Measurements from ENCODE around the gene HES6.
"Not testable (repeated sequence)": the region's sequence is repeated elsewhere in the genome, so short reads cannot be mapped to it uniquely, and the experiment has no call there.

HES6 gene

GRCh38 chr2:238274152-238274865, 34.5 kb upstream of the HES6 start:
- DNase-seq (ENCODE audit: extremely low spot score): no peak
- ChIA-PET POLR2A (interaction anchor here (0.8 kb wide), 1 partner anchor 40 kb away, joined by 3 read pairs; no protein-coding TSS in a partner anchor), CTCF (interaction anchor here (1.5 kb wide), 1 partner anchor 11 kb away, joined by 4 read pairs; no protein-coding TSS in a partner anchor)
- TF ChIP-seq ZNF384 (IDR thresholded peaks at IDR 0.05) (no peak), FOXK2 (IDR thresholded peaks at IDR 0.05) (no peak), FOXA1 (IDR thresholded peaks at IDR 0.05) (no peak), CTBP1 (IDR thresholded peaks at IDR 0.05; ENCODE audit: borderline replicate concordance) (no peak)

- DNase-seq (ENCODE audit: extremely low spot score); POLR2A ChIA-PET; CTCF ChIA-PET: not testable (repeated sequence)
Observed at GRCh38 chr2:238273433-238273832, 33.6 kb upstream of the HES6 start.

GRCh38 chr2:238272156-238272555, 32.3 kb upstream of the HES6 start:
- POLR2A ChIA-PET: no interaction called here
- CTCF ChIA-PET: no interaction called here
- DNase-seq (ENCODE audit: extremely low spot score): no peak
- TF ChIP-seq BHLHE40 (IDR thresholded peaks at IDR 0.05; ENCODE audit: borderline replicate concordance): no peak
- TF ChIP-seq FOXA1 (IDR thresholded peaks at IDR 0.05): no peak
- no peak for TF ChIP-seq HDGF (IDR thresholded peaks at IDR 0.05; ENCODE audit: borderline replicate concordance)
- TF ChIP-seq CTBP1 (IDR thresholded peaks at IDR 0.05; ENCODE audit: borderline replicate concordance): no peak

- CTCF ChIA-PET; DNase-seq (ENCODE audit: extremely low spot score); POLR2A ChIA-PET: not testable (repeated sequence)
Observed at GRCh38 chr2:238271686-238272085, 31.8 kb upstream of the HES6 start.

DNA sequence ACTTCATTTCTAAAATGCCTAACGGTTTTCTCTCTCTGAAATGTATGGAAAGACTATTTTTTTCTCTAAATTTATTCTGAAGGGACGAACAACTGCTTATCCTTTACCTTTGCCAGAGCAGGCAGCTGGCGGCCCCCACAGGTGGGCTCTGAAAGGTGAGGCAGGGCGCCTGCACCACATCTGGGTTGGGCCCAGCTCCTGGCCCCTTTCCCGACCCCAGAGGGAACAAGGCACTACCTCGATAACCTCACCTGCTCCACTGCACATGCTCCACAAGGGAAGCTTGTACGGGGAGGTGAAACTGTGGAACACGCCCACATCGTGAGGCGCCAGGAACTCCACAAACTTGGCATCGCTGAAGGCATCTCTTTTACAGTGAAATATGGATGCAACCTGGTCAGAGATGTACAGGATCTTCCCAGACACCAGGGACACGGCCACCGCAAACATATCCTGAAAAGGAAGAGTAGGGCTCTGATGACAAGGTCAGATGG, 31.3 kb upstream of the HES6 start:
- DNase-seq (ENCODE audit: extremely low spot score): no peak
- CTCF ChIA-PET: no interaction called here
- POLR2A ChIA-PET: no interaction called here
- TF ChIP-seq ELF4 (IDR thresholded peaks at IDR 0.05): no peak
- no peak for TF ChIP-seq SUZ12 (IDR thresholded peaks at IDR 0.05)
- TF ChIP-seq NFRKB (IDR thresholded peaks at IDR 0.05): no peak
- TF ChIP-seq L3MBTL2 (conservative IDR thresholded peaks at IDR 0.05): no peak
- TF ChIP-seq BHLHE40 (IDR thresholded peaks at IDR 0.05; ENCODE audit: borderline replicate concordance): no peak
- TF ChIP-seq HDGF (IDR thresholded peaks at IDR 0.05; ENCODE audit: borderline replicate concordance): no peak
- TF ChIP-seq, protein P1, sequence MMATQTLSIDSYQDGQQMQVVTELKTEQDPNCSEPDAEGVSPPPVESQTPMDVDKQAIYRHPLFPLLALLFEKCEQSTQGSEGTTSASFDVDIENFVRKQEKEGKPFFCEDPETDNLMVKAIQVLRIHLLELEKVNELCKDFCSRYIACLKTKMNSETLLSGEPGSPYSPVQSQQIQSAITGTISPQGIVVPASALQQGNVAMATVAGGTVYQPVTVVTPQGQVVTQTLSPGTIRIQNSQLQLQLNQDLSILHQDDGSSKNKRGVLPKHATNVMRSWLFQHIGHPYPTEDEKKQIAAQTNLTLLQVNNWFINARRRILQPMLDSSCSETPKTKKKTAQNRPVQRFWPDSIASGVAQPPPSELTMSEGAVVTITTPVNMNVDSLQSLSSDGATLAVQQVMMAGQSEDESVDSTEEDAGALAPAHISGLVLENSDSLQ (IDR thresholded peaks at IDR 0.05): no peak
- TF ChIP-seq TARDBP (IDR thresholded peaks at IDR 0.05): no peak
- TF ChIP-seq FOXA1 (IDR thresholded peaks at IDR 0.05): no peak
- TF ChIP-seq FOXM1 (IDR thresholded peaks at IDR 0.05; ENCODE audit: borderline replicate concordance): no peak

GRCh38 chr2:238270606-238271005, 30.8 kb upstream of the HES6 start:
- no peak for TF ChIP-seq FOXK2 (IDR thresholded peaks at IDR 0.05)
- no peak for TF ChIP-seq HDGF (IDR thresholded peaks at IDR 0.05; ENCODE audit: borderline replicate concordance)
- TF ChIP-seq TARDBP (IDR thresholded peaks at IDR 0.05): no peak
- TF ChIP-seq ZNF384 (IDR thresholded peaks at IDR 0.05): no peak
- TF ChIP-seq L3MBTL2 (conservative IDR thresholded peaks at IDR 0.05): no peak
- TF ChIP-seq BHLHE40 (IDR thresholded peaks at IDR 0.05; ENCODE audit: borderline replicate concordance): no peak
- no peak for TF ChIP-seq ELF4 (IDR thresholded peaks at IDR 0.05)
- TF ChIP-seq SUZ12 (IDR thresholded peaks at IDR 0.05): no peak
- TF ChIP-seq LEF1 (IDR thresholded peaks at IDR 0.05; ENCODE audit: borderline replicate concordance): no peak
- TF ChIP-seq ARNT (IDR thresholded peaks at IDR 0.05): no peak
- no peak for DNase-seq (ENCODE audit: extremely low spot score)
- ChIA-PET CTCF (no interaction called here), POLR2A (no interaction called here)

GRCh38 chr2:238269741-238270140, 29.9 kb upstream of the HES6 start:
- POLR2A ChIA-PET: no interaction called here
- no peak for DNase-seq (ENCODE audit: extremely low spot score)
- CTCF ChIA-PET: no interaction called here
- TF ChIP-seq HDGF (IDR thresholded peaks at IDR 0.05; ENCODE audit: borderline replicate concordance) (no peak), CTBP1 (IDR thresholded peaks at IDR 0.05; ENCODE audit: borderline replicate concordance) (no peak), BHLHE40 (IDR thresholded peaks at IDR 0.05; ENCODE audit: borderline replicate concordance) (no peak), ARNT (IDR thresholded peaks at IDR 0.05) (no peak), ELF4 (IDR thresholded peaks at IDR 0.05) (no peak), FOXM1 (IDR thresholded peaks at IDR 0.05; ENCODE audit: borderline replicate concordance) (no peak), FOXA1 (IDR thresholded peaks at IDR 0.05) (no peak), SUZ12 (IDR thresholded peaks at IDR 0.05) (no peak), SP1 (IDR thresholded peaks at IDR 0.05) (no peak), TARDBP (IDR thresholded peaks at IDR 0.05) (no peak), FOXK2 (IDR thresholded peaks at IDR 0.05) (no peak), ZNF384 (IDR thresholded peaks at IDR 0.05) (no peak), LEF1 (IDR thresholded peaks at IDR 0.05; ENCODE audit: borderline replicate concordance) (no peak), NFRKB (IDR thresholded peaks at IDR 0.05) (no peak), L3MBTL2 (conservative IDR thresholded peaks at IDR 0.05) (no peak)
- TF ChIP-seq, protein P1 (IDR thresholded peaks at IDR 0.05): no peak

All from HEK293T (cell line).